ENCODE data around the gene PSMD9. TPM values are rescaled to one million over a fixed set of nuclear protein-coding genes. Genes with fewer than 3 reads are reported as not detected.

PSMD9 gene
- total RNA-seq, 1 experiment from 2014 or later, result 39.9 TPM

GRCh38 chr12:121839993-121840761, 48.4 kb upstream of the PSMD9 start:
- Mint-ChIP-seq H3K4me3 (peak overlapping the region; percentile 92 to 98), H3K9me3 (no peaks in the 10 kb centered on the region; a peak in 2 of 5 replicates), H3K27ac (peak overlapping the region; percentile 88 to 99 (median 99); a peak in 3 of 7 replicates), H3K4me1 (peaks cover 13 to 21% of the 10 kb centered on the region in 2 experiments), H3K27me3 (ENCODE audit: low read depth) (peaks cover 15% of the 10 kb centered on the region), H3K36me3 (ENCODE audit: insufficient read depth in 1 of 3, low read depth in 3 of 3) (no peaks in the 10 kb centered on the region)
- Histone ChIP-seq H3T11ph (ENCODE audit: low read length) (no peak overlapping the region), H3K18ac (ENCODE audit: insufficient read length, low read depth, low read length) (no peak overlapping the region), H2BK12ac (ENCODE audit: insufficient read length, low read depth, low read length) (no peak overlapping the region), H3K9ac (ENCODE audit: extremely low read depth, insufficient read length, low read length) (peak overlapping the region; percentile 71), H2BK5ac (ENCODE audit: insufficient read length, low read length) (no peak overlapping the region), H2BK120ac (ENCODE audit: low read depth, low read length, poor library complexity, severe bottlenecking) (no peak overlapping the region), H4K5ac (ENCODE audit: insufficient read length, low read depth, low read length) (no peak overlapping the region), H3K79me1 (ENCODE audit: insufficient read depth, low read depth, low read length, poor library complexity, severe bottlenecking) (no peaks in the 10 kb centered on the region), H3K56ac (ENCODE audit: insufficient read length, low read depth, low read length) (no peak overlapping the region), H3K27me3 (ENCODE audit: insufficient read depth, low read length) (no peaks in the 10 kb centered on the region), H3K4me2 (ENCODE audit: insufficient read depth, insufficient read length, low read length) (peak overlapping the region; percentile 71), H3K4ac (ENCODE audit: low read depth, low read length) (no peak overlapping the region), H2BK15ac (ENCODE audit: low read depth, low read length) (no peak overlapping the region), H2BK20ac (ENCODE audit: low read depth, low read length, poor library complexity, severe bottlenecking) (no peak overlapping the region), H3K9me3 (ENCODE audit: control insufficient read depth, low read depth, low read length) (no peaks in the 10 kb centered on the region), H4K8ac (replicated peaks; ENCODE audit: insufficient read length, low read depth, low read length) (no peak overlapping the region), H3K14ac (ENCODE audit: insufficient read depth, low read length) (peak overlapping the region; percentile 86; the same call in 1 of the 2 replicates), H4K91ac (ENCODE audit: insufficient read length, low read depth, low read length) (no peak overlapping the region), H2AFZ (ENCODE audit: low read length) (no peak overlapping the region), H2AK5ac (ENCODE audit: insufficient read length, low read length) (no peak overlapping the region), H3K23me2 (ENCODE audit: insufficient read length, low read depth, low read length, poor library complexity, severe bottlenecking) (no peaks in the 10 kb centered on the region), H3K27ac (ENCODE audit: insufficient read length, low read depth, low read length) (no peak overlapping the region), H4K20me1 (ENCODE audit: control insufficient read depth, insufficient read depth, insufficient read length) (peaks cover 3% of the 10 kb centered on the region), H3K4me1 (ENCODE audit: insufficient read depth, low read length) (no peaks in the 10 kb centered on the region), H3K79me2 (ENCODE audit: insufficient read depth, low read length) (no peaks in the 10 kb centered on the region), H3K23ac (ENCODE audit: insufficient read length, low read depth, low read length) (no peak overlapping the region)
- no peak for TF ChIP-seq CTCF (conservative IDR thresholded peaks at IDR 0.05)
- peak; percentile 14 for DNase-seq
- WGBS (ENCODE audit: extremely low coverage, insufficient read length, low lambda C conversion rate), result no CpG with 5 or more reads among the region's 24 CpGs

Data from H9 (cell line).